ENCODE results near the gene FAM53A. TPM values are rescaled to one million over a fixed set of nuclear protein-coding genes. Genes with fewer than 3 reads are reported as not detected.

Gene FAM53A
- total RNA-seq, 4 donors from 2014 or later = 6.1 to 33.7 (median 13.6) TPM

DNA sequence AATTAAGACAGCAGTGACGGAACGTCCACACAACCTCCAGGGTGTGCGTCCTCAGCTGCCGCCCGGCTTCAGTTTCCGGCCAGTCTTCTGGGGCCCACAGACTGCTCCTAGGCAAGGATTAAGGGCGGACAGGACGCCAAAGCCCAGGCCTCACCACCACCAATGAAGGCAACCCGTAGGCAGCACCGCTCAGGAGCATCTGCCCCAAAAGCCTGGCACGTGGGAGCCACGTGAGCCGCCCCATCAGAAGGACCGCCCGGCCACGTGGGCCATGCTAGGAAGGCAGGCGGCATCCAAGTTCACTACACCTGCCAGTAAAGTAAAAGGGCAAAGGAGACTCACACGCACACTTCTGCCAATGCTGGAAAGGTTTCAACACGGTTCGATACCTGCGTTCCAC, 14.3 kb downstream of the FAM53A start:
- Histone ChIP-seq H3K27ac (no peak overlapping the region), H3K9me3 (no peaks in the 10 kb centered on the region), H3K36me3 (peaks cover 0 to 3% (median 0%) of the 10 kb centered on the region in 3 donors), H3K27me3 (no peaks in the 10 kb centered on the region), H3K4me3 (no peak overlapping the region), H3K4me1 (no peaks in the 10 kb centered on the region)
- TF ChIP-seq POLR2A (IDR thresholded peaks at IDR 0.05) = no peak
- TF ChIP-seq EP300 (IDR thresholded peaks at IDR 0.05) = no peak
- TF ChIP-seq, protein P1, sequence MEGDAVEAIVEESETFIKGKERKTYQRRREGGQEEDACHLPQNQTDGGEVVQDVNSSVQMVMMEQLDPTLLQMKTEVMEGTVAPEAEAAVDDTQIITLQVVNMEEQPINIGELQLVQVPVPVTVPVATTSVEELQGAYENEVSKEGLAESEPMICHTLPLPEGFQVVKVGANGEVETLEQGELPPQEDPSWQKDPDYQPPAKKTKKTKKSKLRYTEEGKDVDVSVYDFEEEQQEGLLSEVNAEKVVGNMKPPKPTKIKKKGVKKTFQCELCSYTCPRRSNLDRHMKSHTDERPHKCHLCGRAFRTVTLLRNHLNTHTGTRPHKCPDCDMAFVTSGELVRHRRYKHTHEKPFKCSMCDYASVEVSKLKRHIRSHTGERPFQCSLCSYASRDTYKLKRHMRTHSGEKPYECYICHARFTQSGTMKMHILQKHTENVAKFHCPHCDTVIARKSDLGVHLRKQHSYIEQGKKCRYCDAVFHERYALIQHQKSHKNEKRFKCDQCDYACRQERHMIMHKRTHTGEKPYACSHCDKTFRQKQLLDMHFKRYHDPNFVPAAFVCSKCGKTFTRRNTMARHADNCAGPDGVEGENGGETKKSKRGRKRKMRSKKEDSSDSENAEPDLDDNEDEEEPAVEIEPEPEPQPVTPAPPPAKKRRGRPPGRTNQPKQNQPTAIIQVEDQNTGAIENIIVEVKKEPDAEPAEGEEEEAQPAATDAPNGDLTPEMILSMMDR (IDR thresholded peaks at IDR 0.05) = no peak
- DNase-seq (ENCODE audit: low spot score in 2 of 2) = no peak
- WGBS, 2 donors = 91 to 92% methylated on average over 21 of the region's 21 CpGs

DNA sequence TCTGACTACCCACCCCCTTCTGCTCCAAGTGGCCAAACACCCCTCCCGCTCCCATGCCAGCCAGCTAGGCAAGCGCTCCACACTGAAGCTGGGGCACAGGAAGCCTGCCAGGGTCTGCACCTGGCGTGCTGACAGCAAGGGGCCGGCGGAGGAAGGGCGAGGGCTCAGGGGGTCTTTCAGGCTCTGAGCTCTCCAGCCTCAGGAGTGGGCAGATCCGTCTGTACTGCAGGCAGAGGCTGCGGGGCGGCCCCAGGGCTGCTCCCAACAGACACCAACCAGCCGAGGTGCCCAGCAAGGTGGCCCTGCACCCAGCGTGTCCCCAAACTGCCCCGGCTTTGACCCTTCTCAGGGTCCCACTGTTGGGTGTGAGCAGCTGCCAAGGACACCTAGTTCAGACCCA, 14.8 kb downstream of the FAM53A start:
- DNase-seq (ENCODE audit: low spot score in 2 of 2) = no peak
- TF ChIP-seq EP300 (IDR thresholded peaks at IDR 0.05) = no peak
- TF ChIP-seq, protein P1 (IDR thresholded peaks at IDR 0.05) = no peak
- TF ChIP-seq POLR2A (IDR thresholded peaks at IDR 0.05) = no peak
- WGBS, 2 donors = 91% methylated on average over 8 to 12 of the region's 12 CpGs
- no peak overlapping the region for H3K4me3 ChIP-seq
- no peaks in the 10 kb centered on the region for H3K4me1 ChIP-seq
- peaks cover 0 to 3% (median 0%) of the 10 kb centered on the region in 3 donors for H3K36me3 ChIP-seq
- H3K9me3 ChIP-seq = no peaks in the 10 kb centered on the region
- no peak overlapping the region for H3K27ac ChIP-seq
- H3K27me3 ChIP-seq = no peaks in the 10 kb centered on the region

DNA sequence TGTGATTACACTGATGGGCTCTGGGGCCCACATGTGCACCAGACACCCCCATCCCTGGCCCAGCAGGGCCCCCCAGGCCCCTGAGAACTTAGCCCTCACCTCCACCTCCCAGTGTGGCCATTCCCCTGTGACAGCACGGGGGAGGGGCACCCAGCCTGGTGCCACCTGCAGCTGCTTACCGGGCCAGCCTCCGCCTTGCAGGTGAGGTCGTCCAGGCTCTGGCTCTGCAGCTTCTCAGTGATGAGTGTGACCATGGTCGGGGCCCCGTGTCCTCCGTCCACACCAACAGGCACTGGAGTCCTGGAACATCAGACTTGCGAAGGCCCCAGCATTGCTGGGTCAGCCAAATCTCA, 15.6 kb downstream of the FAM53A start:
- Histone ChIP-seq H3K27ac (no peak overlapping the region), H3K4me3 (no peak overlapping the region), H3K9me3 (no peaks in the 10 kb centered on the region), H3K27me3 (no peaks in the 10 kb centered on the region), H3K36me3 (peaks cover 0 to 3% (median 0%) of the 10 kb centered on the region in 3 donors), H3K4me1 (no peaks in the 10 kb centered on the region)
- 82 to 83% methylated on average over 8 of the region's 8 CpGs for WGBS, 2 donors
- no peak for TF ChIP-seq EP300 (IDR thresholded peaks at IDR 0.05)
- DNase-seq (ENCODE audit: low spot score in 2 of 2) = no peak

DNA sequence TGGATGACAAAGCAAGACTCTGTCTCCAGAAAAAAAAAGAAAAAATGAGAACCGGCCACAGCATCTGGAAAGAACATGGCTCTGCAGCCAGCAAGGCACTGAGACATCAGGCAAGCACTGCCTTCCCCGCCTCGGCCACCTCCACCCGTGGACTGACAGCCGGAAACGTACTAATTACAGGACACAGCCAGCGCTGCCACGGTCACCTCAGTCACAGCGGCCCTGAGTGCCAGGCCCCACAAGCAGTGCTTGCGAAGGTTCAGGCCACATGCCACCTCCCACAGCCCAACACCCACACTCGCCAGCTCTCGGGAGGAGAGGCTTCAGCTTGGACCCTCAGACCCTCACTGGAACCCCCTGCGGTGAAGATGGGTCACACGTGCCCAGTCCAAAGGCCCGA, 16.8 kb downstream of the FAM53A start:
- no peak overlapping the region for H3K27ac ChIP-seq
- H3K36me3 ChIP-seq = peaks cover 0 to 3% (median 0%) of the 10 kb centered on the region in 3 donors
- no peak overlapping the region for H3K4me3 ChIP-seq
- TF ChIP-seq EP300 (IDR thresholded peaks at IDR 0.05) = no peak
- TF ChIP-seq, protein P1 (IDR thresholded peaks at IDR 0.05) = no peak
- no peaks in the 10 kb centered on the region for H3K4me1 ChIP-seq
- no peaks in the 10 kb centered on the region for H3K9me3 ChIP-seq
- no peak for DNase-seq (ENCODE audit: low spot score in 2 of 2)
- 86% methylated on average over 15 of the region's 15 CpGs for WGBS, 2 donors
- H3K27me3 ChIP-seq = no peaks in the 10 kb centered on the region

DNA sequence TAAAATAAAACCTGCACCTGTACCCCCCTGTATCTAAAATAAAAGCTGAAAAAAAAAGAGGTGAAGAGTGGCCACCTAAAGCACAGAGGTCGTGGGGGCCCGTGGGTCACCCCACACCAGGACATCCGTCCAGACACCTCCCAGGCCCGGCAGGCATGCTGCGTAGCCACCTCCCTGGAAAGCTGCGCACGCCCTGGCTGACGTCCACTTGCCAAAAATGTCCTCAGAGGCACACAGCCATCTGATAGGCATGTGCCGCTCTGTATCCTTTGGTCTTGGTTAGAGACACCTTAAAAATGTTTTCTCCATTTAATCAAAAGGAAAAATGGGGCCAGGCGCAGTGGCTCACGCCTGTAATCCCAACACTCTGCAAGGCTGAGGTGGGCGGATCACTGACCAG, 17.7 kb downstream of the FAM53A start:
- no peak for DNase-seq (ENCODE audit: low spot score in 2 of 2)
- peaks cover 0 to 3% (median 0%) of the 10 kb centered on the region in 3 donors for H3K36me3 ChIP-seq
- H3K27ac ChIP-seq = no peak overlapping the region
- no peak for TF ChIP-seq EP300 (IDR thresholded peaks at IDR 0.05)
- TF ChIP-seq POLR2A (IDR thresholded peaks at IDR 0.05) = no peak
- TF ChIP-seq, protein P1 (IDR thresholded peaks at IDR 0.05) = no peak
- 82 to 83% methylated on average over 11 to 12 of the region's 12 CpGs for WGBS, 2 donors
- no peaks in the 10 kb centered on the region for H3K4me1 ChIP-seq
- H3K4me3 ChIP-seq = no peak overlapping the region
- H3K27me3 ChIP-seq = no peaks in the 10 kb centered on the region
- H3K9me3 ChIP-seq = no peaks in the 10 kb centered on the region

DNA sequence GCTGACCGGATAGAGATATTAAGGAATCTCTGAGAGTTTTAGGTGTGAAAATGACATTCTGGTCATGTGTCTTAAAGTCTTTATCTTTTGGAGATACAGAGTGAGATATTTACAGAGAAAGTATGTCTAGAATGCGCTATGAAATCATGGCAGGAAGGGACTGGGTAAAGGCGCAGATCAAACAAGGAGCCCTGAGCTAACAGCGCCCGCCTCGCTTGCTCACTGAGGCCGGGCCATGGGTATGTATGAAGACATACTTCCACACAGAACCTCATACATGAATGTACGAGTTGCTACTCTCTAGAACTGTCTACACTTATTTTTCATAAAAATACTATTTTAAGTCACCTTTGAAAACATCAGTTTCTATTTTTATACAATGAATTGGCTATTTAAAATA, 20.0 kb downstream of the FAM53A start:
- TF ChIP-seq POLR2A (IDR thresholded peaks at IDR 0.05) (no peak), EP300 (IDR thresholded peaks at IDR 0.05) (no peak)
- TF ChIP-seq, protein P1 (IDR thresholded peaks at IDR 0.05) = no peak
- 81 to 85% methylated on average over 8 of the region's 8 CpGs for WGBS, 2 donors
- H3K36me3 ChIP-seq = peaks cover 0 to 6% (median 0%) of the 10 kb centered on the region in 3 donors
- H3K4me1 ChIP-seq = no peaks in the 10 kb centered on the region
- no peaks in the 10 kb centered on the region for H3K27me3 ChIP-seq
- DNase-seq (ENCODE audit: low spot score in 2 of 2) = no peak
- H3K4me3 ChIP-seq = no peak overlapping the region
- H3K9me3 ChIP-seq = no peaks in the 10 kb centered on the region
- H3K27ac ChIP-seq = no peak overlapping the region
